Left renal pelvis (tissue), 4 donors: ENCODE measurements around the gene GABPB2. TPM values are rescaled to one million over a fixed set of nuclear protein-coding genes. Genes with fewer than 3 reads are reported as not detected.

Experiments used
- DNase-seq, 4 donors: peaks; one replicate each; pipeline ENCODE4 v3.0.0-alpha.2; 2013; ENCODE audit warnings: low read depth in 4 of 4, low spot score in 3 of 4
- polyA plus RNA-seq, 4 donors: library from polyadenylated mRNA; unstranded; fragments of 120-200 nt; gene quantifications; one replicate each; pipeline ENCODE4 v1.2.1, GENCODE V29; 2013; ENCODE audit not compliant: insufficient read length in 4 of 4

GABPB2 gene
- 10 to 100 TPM; 10.4 to 14.1 (median 11.8) TPM for polyA plus RNA-seq

GRCh38 chr1:151070474-151071276 lies at the start of gene GABPB2:
TSS of gene GABPB2 (plus strand) at chr1:151070761. CDS start at chr1:151088190, 17,429 bp downstream.
- peak in 3 of 4 donors; percentile 88 to 93 (median 89) for DNase-seq

GRCh38 chr1:151024540-151025146 lies 45.9 kb upstream of the GABPB2 start:
- DNase-seq = peak in 1 of 4 donors; percentile 41

GRCh38 chr1:151026460-151026859 lies 44.1 kb upstream of the GABPB2 start:
- no peak for DNase-seq

GRCh38 chr1:151032164-151032563 lies 38.4 kb upstream of the GABPB2 start:
- DNase-seq = no peak

- no peak for DNase-seq
Measured at GRCh38 chr1:151035167-151035566, 35.4 kb upstream of the GABPB2 start.

- DNase-seq = no peak
Measured at GRCh38 chr1:151036356-151036755, 34.2 kb upstream of the GABPB2 start, which contains the start of gene BNIPL. TSS of gene BNIPL (plus strand) at chr1:151036586. CDS start at chr1:151036726, 140 bp downstream.

- no peak for DNase-seq
Measured at GRCh38 chr1:151037032-151037431, 33.5 kb upstream of the GABPB2 start.

GRCh38 chr1:151039521-151039920 lies 31.0 kb upstream of the GABPB2 start:
- no peak for DNase-seq

- DNase-seq = no peak
Measured at GRCh38 chr1:151043163-151043562, 27.4 kb upstream of the GABPB2 start.

- DNase-seq = peak in 2 of 4 donors; percentile 70 to 71
Measured at GRCh38 chr1:151047591-151047924, 23.0 kb upstream of the GABPB2 start, which contains the start of gene C1orf56. TSS of gene C1orf56 (plus strand) at chr1:151047751. CDS start at chr1:151047848, 97 bp downstream.

GRCh38 chr1:151047925-151048644 lies 22.5 kb upstream of the GABPB2 start:
- DNase-seq = peak in 1 of 4 donors; percentile 54

GRCh38 chr1:151048645-151049032 lies 21.9 kb upstream of the GABPB2 start:
- no peak for DNase-seq

GRCh38 chr1:151049458-151049857 lies 21.1 kb upstream of the GABPB2 start:
- no peak for DNase-seq

- no peak for DNase-seq
Measured at GRCh38 chr1:151050051-151050688, 20.4 kb upstream of the GABPB2 start.

GRCh38 chr1:151051356-151052009 lies 19.1 kb upstream of the GABPB2 start:
- DNase-seq = no peak

GRCh38 chr1:151054971-151055547 lies 15.5 kb upstream of the GABPB2 start:
- DNase-seq = no peak

GRCh38 chr1:151055581-151055980 lies 15.0 kb upstream of the GABPB2 start:
- no peak for DNase-seq

- no peak for DNase-seq
Measured at GRCh38 chr1:151056149-151056548, 14.4 kb upstream of the GABPB2 start.

GRCh38 chr1:151058692-151059091 lies 11.9 kb upstream of the GABPB2 start:
- no peak for DNase-seq
